22Rv1 (cell line): ENCODE measurements around the gene SH3BP4.

Experiments used
- CTCF ChIP-seq: fragments of 450-650 bp; IDR thresholded peaks from 2 replicates; pipeline ENCODE4 v1.5.1; 2017; ENCODE audit warnings: mild to moderate bottlenecking
- ZFX ChIP-seq: fragments of 450-650 bp; IDR thresholded peaks from 2 replicates; pipeline ENCODE4 v1.6.1; 2017; ENCODE audit warnings: antibody characterized with exemption, borderline replicate concordance

GRCh38 chr2:234967870-234968208, 16.0 kb downstream of the SH3BP4 start:
- TF ChIP-seq CTCF (no peak), ZFX (no peak)
